GM18505 (cell line): ENCODE results near the gene NFKB1.
"Not testable (repeated sequence)": the region's sequence is repeated elsewhere in the genome, so short reads cannot be mapped to it uniquely, and the experiment has no call there.

Experiments used
- ATAC-seq: cut with Tn5 transposase; IDR thresholded peaks from one replicate; pipeline ENCODE4 v1.9.1; 2021; ENCODE audit not compliant: unreplicated experiment
- POLR2A ChIP-seq: IDR thresholded peaks from 4 replicates; pipeline ENCODE4 v1.6.1; 2011; ENCODE audit warnings: borderline replicate concordance; ENCODE audit not compliant: insufficient read depth, insufficient read length; ENCODE audit errors: extremely low read depth

NFKB1 gene

GRCh38 chr4:102483120-102483519 lies 18.0 kb upstream of the NFKB1 start:
- TF ChIP-seq POLR2A = no peak
- no peak for ATAC-seq

- not testable (repeated sequence) for ATAC-seq
Measured at GRCh38 chr4:102483990-102484692, 17.0 kb upstream of the NFKB1 start.

GRCh38 chr4:102492531-102493241 lies 8.5 kb upstream of the NFKB1 start:
- no peak for ATAC-seq
- no peak for TF ChIP-seq POLR2A

GRCh38 chr4:102493257-102493656 lies 7.9 kb upstream of the NFKB1 start:
- TF ChIP-seq POLR2A = no peak
- ATAC-seq = no peak

GRCh38 chr4:102493794-102494193 lies 7.4 kb upstream of the NFKB1 start:
- ATAC-seq = no peak
- TF ChIP-seq POLR2A = no peak

- ATAC-seq = no peak
- no peak for TF ChIP-seq POLR2A
Measured at GRCh38 chr4:102494603-102495002, 6.6 kb upstream of the NFKB1 start.

GRCh38 chr4:102497986-102498385 lies 3.2 kb upstream of the NFKB1 start:
- no peak for TF ChIP-seq POLR2A
- no peak for ATAC-seq

GRCh38 chr4:102500352-102500695 lies 835 bp upstream of the NFKB1 start:
- TF ChIP-seq POLR2A = no peak
- peak; percentile 10 for ATAC-seq

GRCh38 chr4:102501447-102501696 lies 213 bp downstream of the NFKB1 start:
- TF ChIP-seq POLR2A = no peak

GRCh38 chr4:102502543-102502818 lies 1.3 kb downstream of the NFKB1 start:
- TF ChIP-seq POLR2A = no peak
- ATAC-seq = no peak

More at GRCh38 chr4:102501447-102501696, 213 bp downstream of the NFKB1 start:
- peak; percentile 35 for ATAC-seq

GRCh38 chr4:102503301-102503746 lies 2.2 kb downstream of the NFKB1 start:
- TF ChIP-seq POLR2A = no peak

GRCh38 chr4:102503831-102504786 lies 3.0 kb downstream of the NFKB1 start:
- ATAC-seq = no peak
- TF ChIP-seq POLR2A = no peak

More at GRCh38 chr4:102503301-102503746, 2.2 kb downstream of the NFKB1 start:
- ATAC-seq = no peak

GRCh38 chr4:102504941-102505340 lies 3.8 kb downstream of the NFKB1 start:
- TF ChIP-seq POLR2A = no peak
- ATAC-seq = no peak

GRCh38 chr4:102505708-102506107 lies 4.5 kb downstream of the NFKB1 start:
- no peak for ATAC-seq
- no peak for TF ChIP-seq POLR2A
